HG03521 (cell line): ENCODE results near the gene XPO1.
"Not testable (repeated sequence)": the region's sequence is repeated elsewhere in the genome, so short reads cannot be mapped to it uniquely, and the experiment has no call there.

Experiments
- ATAC-seq: cut with Tn5 transposase; IDR thresholded peaks from one replicate; pipeline ENCODE4 v1.9.1; 2021; ENCODE audit warnings: mild to moderate bottlenecking, moderate library complexity; ENCODE audit not compliant: unreplicated experiment

XPO1 gene

DNA sequence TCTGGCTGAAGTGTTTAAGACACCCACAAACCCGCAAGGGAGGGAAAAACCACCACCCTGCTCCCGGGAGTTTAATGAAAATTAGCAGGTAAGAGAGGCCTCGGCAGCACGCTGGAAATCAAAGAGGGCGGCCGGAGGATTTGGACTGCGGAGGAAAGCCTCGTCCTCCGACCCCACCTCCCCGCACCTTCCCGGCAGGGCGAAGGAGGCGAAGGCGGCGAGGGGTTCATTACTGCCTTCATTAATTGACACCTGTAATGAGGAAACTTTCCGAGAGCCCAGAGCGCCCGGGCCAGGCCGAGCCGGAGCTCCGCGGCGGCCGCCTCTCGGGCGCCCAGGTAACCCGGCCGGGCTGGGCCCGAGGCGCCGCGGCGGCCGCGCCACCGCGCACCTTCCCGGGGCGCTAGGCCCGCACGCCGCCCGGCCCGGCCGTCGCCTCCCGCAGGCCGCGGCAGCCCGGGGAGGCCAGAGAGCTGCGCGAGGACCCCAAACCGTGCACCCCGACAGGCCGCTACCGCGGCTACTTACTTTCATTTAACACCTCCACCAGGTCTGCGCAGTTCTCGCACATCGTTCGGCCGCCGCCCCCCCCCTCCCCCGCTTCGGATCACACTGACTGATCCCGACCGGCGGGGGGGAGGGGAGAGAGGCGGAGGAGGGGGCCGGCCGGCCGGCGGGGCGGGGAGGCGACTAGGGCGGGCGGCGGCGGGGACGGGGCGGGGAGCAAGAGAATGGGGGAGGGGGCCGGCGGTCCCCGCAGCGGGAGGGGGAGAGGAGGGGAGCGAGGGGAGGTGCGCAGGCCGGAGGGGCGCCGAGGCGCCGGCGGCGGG lies 67.8 kb downstream of the XPO1 start:
- peak; percentile 23 for ATAC-seq

DNA sequence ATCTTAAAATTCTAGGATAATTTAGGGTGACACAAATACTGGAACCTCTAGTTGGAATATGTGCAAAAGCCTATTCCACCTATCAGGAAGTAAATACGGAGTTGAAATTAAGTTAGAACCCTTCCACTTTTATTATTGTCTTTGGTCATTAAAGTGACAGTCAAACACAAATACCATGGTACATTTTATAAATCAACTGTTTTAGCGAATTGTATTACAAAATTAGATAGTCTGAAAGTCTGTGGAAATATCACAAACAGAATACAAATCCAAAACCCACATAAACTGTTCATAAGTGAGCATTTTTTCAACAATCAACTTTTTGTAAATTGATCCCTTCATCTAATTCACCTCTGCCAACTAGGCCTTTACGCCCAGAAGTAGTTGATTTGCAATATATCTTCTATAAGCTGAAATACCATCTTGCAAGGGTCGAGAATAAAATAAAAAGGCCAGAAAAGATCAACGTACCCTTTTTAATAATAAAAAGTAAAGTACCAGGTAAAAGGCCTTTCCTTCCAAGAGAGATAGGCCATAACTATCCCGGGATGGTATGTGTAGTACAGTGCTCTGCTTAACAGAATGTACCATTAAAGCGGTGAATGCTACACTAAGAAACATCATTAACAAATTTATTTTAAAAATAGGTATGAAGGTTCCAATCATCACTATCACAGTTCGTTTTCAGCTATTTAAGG lies 68.6 kb downstream of the XPO1 start:
- ATAC-seq, result no peak

DNA sequence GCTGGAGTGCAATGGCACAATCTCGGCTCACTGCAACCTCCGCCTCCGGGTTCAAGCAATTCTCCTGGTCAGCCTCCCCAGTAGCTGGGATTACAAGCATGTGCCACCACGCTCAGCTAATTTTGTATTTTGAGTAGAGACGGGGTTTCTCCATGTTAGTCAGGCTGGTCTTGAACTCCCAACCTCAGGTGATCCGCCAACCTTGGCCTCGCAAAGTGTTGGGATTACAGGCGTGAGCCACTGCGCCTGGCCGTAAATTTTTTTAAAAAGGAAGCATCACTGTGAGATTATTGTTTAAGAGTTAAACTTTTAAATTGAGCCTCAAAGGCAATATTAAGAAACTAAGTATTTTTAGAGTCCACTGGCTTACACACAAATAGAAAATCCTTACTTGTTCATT lies 69.9 kb downstream of the XPO1 start:
- ATAC-seq, result not testable (repeated sequence)

DNA sequence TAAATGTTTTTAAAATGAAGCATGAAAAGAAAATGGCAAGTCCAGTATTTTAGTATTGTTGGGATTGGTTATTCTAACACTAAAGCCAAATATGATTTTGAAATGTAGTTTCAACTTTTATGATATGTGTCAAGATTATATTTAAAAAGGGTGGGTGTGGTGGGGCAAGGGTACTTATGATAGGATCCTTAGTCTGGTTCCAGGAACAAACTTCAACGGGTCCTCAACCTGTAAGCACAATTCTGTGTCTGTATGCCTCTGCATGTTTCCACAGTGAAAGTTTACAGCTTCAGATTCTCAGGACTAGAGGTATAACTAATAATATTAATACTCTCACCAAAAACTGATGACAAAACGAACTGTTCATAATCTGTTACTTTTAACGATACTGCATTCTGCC lies 73.1 kb downstream of the XPO1 start:
- no peak for ATAC-seq

DNA sequence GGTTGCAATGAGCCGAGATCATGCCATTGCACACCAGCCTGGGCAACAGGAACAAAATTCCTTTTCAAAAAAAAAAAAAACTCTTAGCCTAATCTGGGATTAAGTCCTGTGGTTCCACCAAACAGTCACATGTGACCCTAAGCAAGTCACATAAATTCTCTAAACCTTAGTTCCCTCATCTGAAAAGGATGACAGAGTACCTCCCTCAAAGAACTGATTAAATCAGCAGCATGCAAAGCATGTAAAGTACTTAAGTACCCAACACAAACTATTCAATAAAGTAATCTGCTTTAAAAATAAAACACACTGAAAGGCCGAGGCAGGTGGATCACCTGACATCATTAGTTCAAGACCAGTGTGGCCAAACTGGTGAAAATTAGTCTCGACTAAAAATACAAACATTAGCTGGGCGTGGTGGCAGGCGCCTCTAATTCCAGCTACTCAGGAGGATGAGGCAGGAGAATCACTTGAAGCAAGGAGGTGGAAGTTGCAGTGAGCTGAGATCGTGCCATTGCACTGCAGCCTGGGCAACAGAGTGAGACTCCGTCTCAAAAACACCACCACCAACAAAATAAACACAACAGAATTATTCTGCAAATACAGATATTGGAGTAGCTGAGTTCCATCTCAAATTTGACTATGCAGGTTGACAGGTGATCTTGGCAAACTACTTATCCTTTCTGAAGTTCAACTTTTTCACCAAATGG lies 74.2 kb downstream of the XPO1 start:
- ATAC-seq, result no peak

DNA sequence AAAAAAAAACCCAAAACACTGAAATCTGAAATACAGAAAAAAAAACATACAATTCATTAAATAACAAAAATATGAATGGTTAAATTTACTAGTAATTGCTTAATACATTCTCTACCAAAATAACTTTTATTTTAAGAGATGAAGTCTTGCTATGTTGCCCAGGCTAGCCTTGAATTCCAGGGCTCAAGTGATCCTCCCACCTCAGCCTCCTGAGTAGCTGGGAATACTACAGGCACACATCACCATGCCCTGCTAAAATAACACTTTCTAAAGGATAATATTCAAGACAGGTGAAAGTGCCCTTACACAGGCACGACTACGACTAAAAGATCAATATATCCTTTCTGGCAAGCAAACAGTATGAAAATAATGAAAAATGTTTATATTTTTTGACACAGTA lies 76.8 kb downstream of the XPO1 start:
- ATAC-seq, result no peak

DNA sequence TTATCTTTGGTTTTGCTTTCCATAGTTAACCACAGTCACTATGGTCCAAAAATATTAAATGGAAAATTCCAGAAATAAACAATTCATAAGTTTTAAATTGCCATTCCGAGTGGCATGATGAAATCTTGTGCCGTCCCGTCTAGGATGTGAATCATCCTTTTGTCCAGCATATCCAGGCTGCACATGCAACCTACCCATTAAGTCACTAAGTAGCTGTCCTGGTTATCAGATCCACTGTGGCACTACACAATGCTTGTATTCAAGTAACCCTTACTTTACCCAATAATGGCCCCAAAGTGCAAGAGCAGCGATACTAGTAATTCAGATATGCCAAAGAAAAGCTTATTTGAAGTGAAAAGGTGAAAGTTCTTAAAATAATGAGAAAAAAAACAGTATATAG lies 78.0 kb downstream of the XPO1 start:
- ATAC-seq, result no peak

DNA sequence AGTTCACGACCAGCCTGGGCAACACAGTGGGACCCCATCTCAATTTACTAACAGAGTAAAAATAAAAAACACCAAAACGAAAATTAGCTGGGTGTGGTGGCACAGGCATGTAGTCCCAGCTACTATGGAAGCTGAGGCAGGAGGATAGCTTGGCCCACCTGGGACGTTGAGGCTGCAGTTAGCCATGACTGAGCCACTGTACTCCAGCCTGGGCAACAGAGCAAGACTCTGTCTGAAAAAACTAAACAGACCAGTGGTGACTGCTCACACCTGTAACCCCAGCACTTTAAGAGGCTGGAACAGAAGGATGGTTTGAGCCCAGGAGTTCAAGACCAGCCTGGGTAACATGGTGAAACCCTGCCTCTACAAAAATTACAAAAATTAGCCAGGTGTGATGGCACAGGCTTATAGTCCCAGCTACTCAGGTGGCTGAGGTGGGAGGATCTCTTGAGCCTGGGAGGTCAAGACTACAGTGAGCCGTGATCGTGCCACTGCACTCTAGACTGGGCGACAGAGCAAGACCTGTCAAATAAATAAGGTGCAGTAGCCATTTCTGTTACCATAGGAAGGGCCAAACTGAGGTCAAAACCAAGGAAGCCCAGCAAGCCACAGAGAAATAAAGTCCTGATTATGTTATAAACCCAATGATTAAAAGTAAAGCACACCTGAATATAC lies 81.3 kb downstream of the XPO1 start:
- ATAC-seq, result no peak

DNA sequence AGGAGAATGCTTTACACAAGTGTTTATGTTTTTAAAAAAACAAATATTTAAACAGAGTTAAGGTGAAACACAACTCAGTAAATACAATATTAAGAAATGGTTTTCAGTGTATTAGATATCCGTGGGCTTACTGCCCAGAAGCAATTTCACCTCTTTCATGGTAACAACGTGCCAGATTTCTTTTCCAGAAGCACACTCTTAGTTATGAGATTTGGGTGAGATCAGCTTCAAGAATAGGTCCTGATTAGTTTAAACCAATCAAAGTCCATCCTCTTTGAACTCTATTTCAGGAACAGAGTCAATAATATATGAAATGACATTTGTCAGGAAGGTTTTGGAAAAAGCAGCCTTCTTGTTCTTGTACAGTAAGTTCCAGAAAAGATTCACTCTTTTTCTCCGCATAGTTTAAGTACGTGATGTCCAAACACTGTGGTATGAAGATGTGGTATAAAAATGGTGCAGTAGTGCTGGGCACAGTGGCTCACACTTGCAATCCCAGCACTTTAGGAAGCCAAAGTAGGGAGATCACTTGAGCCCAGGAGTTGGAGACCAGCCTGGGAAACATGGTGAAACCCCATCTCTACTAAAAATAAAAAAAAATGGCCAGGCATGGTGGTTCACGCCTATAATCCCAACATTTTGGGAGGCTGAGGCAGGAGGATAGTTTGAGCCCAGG lies 81.9 kb downstream of the XPO1 start:
- ATAC-seq, result no peak

DNA sequence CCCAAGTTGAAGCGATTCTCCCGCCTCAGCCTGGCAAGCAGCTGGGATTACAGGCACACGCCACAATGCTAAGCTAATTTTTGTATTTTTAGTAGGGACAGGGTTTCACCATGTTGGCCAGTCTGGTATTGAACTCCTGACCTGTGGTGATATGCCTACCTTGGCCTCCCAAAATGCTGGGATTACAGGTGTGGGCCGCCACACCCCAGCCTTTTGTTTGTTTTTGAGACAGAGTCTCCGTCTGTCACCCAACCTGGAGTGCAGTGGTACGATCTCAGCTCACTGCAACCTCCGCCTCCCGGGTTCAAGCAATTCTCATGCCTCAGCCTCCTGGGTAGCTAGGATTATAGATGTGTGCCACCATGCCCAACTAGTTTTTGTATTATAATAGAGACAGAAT lies 83.2 kb downstream of the XPO1 start:
- ATAC-seq, result not testable (repeated sequence)

DNA sequence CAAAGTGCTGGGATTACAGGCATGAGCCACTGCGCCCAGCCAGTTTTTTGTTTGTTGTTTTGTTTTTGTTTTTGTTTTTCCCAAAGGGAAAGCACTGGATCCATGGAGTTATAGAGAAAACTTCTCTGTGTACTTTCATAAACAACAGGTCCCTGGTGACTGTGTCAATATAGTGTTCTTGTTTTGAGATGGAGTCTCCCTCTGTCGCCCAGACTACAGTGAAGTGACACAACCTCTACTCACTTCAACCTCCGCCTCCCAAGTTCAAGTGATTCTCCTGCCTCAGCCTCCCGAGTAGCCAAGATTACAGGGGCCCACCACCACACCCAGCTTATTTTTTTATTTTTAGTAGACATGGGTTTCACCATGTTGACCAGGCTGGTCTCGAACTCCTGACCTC lies 83.8 kb downstream of the XPO1 start:
- no peak for ATAC-seq

DNA sequence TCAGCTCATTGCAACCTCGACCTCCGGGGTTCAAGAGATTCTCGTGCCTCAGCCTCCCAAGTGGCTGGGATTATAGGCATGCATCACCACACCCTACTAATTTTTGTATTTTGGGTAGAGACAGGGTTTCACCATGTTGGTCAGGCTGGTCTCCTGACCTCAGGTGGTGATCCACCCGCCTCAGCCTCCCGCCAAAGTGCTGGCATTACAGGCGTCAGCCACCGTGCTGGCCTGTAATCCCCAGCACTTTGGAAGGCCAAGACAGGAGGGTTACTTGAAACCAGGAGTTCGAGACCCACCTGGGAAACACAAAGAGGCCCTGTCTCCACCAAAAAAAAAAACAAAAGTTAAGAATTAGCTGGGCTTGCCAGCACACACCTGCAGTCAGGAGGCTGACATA lies 85.8 kb downstream of the XPO1 start:
- no peak for ATAC-seq

DNA sequence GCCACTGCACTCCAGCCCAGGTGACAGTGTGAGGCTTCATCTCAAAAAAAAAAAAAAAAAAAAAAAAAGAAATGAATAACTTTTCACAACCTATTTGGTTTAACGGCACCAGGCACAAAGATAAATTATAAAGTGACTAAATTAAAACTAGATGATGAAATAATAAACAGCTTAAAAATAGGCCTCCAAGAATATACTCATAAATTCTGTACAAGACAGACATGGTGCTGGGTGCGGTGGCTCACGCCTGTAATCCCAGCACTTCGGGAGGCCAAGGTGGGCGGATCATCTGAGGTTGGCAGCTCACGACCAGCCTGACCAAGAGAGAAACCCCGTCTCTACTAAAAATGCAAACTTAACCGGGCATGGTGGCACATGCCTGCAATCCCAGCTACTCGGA lies 87.0 kb downstream of the XPO1 start:
- ATAC-seq, result no peak

DNA sequence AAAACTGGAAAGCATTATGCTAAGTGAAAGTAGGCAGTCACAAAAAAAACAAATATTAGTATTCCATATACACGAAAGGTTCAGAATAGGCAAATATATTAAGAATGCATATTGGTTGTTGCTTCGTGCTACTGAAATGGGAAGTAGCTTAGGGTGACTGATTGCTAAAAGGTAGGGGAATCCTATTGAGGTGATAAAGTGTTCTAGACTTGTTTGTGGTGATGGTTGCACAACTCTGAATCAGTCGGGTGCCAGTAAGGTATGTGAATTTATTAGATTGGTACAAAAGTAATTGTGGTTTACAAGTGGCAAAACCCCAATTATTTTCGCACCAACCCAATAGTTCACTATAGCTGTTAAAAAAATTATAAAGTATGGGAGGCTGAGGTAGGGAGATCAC lies 88.0 kb downstream of the XPO1 start:
- no peak for ATAC-seq

DNA sequence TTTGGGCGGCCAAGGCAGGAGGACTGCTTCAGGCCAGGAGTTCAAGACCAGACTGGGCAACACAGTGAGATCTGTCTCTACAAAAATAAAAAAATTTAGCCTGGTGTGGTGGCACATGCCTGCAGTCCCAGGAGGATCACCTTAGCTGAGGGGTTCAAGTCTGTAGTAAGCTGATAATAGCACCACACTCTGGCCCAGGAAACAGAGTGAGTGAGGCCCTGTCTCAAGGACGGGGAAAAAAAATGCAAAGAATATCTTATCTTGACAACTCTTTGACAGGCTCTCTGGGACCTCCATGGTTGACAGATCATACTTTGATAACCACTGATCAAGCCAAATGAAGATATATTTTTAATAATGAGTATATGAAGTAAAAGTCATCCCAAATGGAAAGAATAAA lies 89.9 kb downstream of the XPO1 start:
- ATAC-seq, result no peak

DNA sequence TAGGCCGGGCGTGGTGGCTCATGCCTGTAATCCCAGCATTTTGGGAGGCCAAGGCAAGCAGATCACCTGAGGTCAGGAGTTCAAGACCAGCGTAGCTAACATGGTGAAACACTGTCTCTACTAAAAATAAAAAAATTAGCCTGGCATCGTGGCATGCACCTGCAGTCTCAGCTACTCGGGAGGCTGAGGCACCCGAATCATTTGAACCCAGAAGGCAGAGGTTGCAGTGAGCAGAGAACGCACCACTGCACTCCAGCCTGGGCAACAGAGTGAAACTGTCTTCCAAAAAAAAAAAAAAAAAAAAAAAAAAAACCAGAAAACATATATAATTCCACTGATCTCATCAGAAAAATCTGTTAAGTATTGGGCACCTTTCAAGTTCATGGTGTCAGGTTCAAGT lies 91.2 kb downstream of the XPO1 start:
- ATAC-seq, result not testable (repeated sequence)

DNA sequence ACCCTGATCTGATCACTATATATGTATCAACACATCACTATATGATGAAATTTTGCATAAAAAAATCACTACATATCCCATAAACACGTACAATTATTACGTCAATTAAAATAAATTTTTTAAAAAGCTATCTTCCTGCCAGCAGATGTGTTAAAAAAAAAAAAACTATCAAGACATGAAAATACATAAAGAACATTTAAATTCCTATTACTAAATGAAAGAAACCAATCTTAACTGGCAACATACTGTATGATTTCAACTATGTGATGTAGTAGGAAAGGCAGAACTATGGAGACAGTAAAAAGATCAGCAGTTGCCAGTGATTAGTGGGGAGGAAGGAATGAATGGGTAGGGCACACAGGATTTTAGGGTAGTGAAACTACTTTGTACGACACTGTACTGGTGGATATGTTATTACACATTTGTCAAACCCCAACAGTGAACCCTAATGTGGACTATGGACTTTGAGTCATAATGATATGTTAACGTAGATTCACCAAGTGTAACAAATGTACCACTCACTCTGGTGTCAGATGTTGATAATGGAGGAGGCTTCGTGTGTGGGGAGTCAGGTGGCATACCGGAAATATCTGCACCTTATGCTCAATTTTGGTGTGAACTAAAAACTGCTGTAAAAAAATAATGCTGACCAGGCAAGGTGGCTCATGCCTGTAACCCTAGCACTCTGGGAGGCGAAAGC lies 94.7 kb downstream of the XPO1 start:
- ATAC-seq, result peak; percentile 91

DNA sequence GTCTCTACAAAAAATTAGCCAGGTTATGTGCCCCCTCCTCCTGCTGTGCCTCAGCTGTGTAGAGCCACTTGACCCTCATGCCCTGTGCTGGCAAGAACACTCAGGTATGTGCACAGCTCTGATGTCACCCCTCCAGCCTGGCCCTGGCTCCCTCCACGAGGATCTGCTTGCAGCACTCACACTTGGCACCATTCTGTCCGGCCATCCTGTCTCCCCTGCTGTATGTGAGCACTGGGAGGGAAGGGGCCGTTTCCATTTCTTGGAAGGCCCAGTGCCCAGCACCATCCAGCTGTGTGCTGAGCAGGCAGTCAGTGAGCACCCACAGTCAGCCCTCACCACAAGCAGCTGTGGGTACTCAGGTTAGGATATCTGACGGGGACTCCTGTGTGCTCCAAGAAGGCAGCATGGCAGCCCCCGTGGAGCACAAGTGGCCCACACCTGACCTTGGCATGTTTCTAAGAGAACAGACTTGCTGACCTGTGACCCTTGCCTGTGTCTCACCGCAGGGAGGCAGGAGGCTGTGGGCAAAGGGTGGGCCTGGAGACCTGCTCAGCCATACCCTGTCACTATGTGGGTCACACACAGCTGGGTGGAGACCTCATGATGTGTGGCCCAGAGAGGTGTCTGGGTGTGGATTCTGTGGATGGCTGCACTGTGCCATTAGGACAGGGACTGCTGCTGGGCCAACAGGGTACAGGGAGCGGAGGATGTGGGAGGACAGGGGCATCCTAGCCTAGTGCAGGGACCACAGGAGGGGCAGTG lies 98.7 kb downstream of the XPO1 start:
- no peak for ATAC-seq

DNA sequence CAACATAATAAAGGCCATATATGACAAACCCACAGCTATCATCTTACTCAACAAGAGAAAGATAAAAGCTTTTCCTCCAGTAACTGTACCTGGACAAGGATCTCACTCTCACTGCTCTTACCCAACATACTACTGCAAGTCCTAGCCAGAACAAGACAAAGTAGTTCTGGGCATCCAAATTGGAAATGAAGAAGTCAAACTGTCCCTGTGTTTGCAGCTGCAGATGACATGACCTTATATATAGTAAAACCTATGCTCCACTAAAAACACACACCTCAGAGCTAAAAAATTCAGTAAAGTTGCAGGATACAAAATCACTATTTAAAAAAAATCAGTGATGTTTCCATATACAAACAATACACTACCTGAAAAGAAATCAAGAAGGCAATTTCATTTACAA lies 99.5 kb downstream of the XPO1 start:
- no peak for ATAC-seq
